Measurements from ENCODE around the gene C4B.
"Not testable (repeated sequence)": the region's sequence is repeated elsewhere in the genome, so short reads cannot be mapped to it uniquely, and the experiment has no call there.

- not testable (repeated sequence) for TF ChIP-seq CTCF (IDR thresholded peaks at IDR 0.05; ENCODE audit: insufficient read depth, low read depth, low read length); EZH2 (IDR thresholded peaks at IDR 0.05; ENCODE audit: insufficient read depth, low read length)
These were observed 25.0 kb downstream of the C4B start for GRCh38 chr6:32039321-32040274.

All from astrocyte (in vitro differentiated cells and primary cell).